Measurements from ENCODE around the gene GRK3.
"Not testable (repeated sequence)": the region's sequence is repeated elsewhere in the genome, so short reads cannot be mapped to it uniquely, and the experiment has no call there.

Gene GRK3

GRCh38 chr22:25564320-25564978, at the start of gene GRK3:
GRK3 (plus strand) TSS chr22:25564675; CDS start chr22:25565041, 366 bp downstream.
- Mint-ChIP-seq H3K4me1 (ENCODE audit: low read depth) (peaks cover 59% of the 10 kb centered on the region), H3K9me3 (no peaks in the 10 kb centered on the region), H3K36me3 (ENCODE audit: low read depth) (no peaks in the 10 kb centered on the region), H3K27ac (peak within 1 kb of the TSS; percentile 89), H3K4me3 (peak within 1 kb of the TSS; percentile 92), H3K27me3 (peaks cover 6% of the 10 kb centered on the region)

GRCh38 chr22:25518000-25518663, 46.3 kb upstream of the GRK3 start:
- H3K9me3 Mint-ChIP-seq = peaks cover 6% of the 10 kb centered on the region
- H3K4me3 Mint-ChIP-seq = no peak overlapping the region
- H3K27ac Mint-ChIP-seq = no peak overlapping the region
- H3K36me3 Mint-ChIP-seq (ENCODE audit: low read depth) = no peaks in the 10 kb centered on the region
- H3K4me1 Mint-ChIP-seq (ENCODE audit: low read depth) = no peaks in the 10 kb centered on the region
- H3K27me3 Mint-ChIP-seq = no peaks in the 10 kb centered on the region

DNA sequence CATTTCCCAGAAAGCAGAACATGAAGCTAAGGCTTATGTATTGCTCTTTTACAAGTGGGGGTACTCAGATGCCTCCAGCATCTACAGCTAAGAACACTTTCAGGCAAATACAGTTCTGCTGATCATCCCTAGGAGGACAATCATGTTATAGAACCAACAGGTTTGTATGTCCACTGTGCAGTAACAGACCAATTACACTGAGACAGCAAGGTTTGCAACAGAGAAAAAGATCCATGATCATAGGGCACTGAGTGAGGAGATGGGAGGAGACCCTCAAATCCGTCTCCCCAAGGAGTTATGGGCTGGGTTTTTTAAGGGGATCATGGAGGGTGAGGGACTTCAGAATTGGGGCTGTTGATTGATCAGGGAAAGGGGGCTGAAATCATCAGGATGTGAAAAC, 39.1 kb upstream of the GRK3 start:
- H3K27me3 Mint-ChIP-seq = peaks cover 13% of the 10 kb centered on the region
- H3K36me3 Mint-ChIP-seq (ENCODE audit: low read depth) = no peaks in the 10 kb centered on the region
- no peaks in the 10 kb centered on the region for H3K4me1 Mint-ChIP-seq (ENCODE audit: low read depth)
- H3K27ac Mint-ChIP-seq = no peak overlapping the region
- H3K9me3 Mint-ChIP-seq = peaks cover 12% of the 10 kb centered on the region
- H3K4me3 Mint-ChIP-seq = no peak overlapping the region

DNA sequence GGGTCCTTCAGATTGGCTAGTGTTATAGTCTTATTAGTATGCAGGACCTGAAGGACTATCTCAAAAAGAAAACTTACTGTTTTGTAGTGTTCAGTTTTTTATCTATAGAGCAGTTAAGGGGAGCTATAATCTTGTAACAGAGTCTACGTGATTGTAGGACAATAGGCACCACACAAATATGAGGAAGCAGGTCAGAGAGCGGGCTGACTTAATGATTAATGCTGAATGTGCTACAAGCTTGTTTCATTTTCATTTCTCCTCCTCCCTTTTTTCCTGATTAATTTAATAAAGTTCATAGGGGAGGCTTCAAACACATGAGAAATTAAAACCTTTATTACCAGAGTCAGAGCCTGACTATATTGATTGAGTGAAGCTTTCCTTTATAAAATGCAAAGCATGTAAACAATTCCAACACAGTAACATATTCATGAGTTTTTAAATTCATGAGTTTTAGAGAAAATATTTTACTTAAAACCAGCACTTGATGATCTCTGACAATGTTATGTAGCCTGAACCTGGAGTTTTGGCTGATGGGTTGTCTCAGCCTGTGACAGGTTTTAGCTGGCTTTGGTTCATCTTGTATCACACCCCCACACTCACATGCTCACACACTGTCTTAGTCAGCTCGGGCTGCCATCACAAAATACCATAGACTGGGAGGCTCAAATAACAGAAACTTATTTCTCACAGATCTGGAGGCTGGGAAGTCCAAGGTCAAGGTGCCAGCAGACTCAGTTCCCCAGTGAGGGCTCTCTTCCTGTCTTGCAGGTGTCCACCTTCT, 38.5 kb upstream of the GRK3 start:
- not testable (repeated sequence) for H3K27ac Mint-ChIP-seq; H3K4me3 Mint-ChIP-seq; H3K4me1 Mint-ChIP-seq (ENCODE audit: low read depth); H3K36me3 Mint-ChIP-seq (ENCODE audit: low read depth)
- Mint-ChIP-seq H3K27me3 (peaks cover 18% of the 10 kb centered on the region), H3K9me3 (peaks cover 12% of the 10 kb centered on the region)

- not testable (repeated sequence) for H3K27ac Mint-ChIP-seq; H3K9me3 Mint-ChIP-seq; H3K36me3 Mint-ChIP-seq (ENCODE audit: low read depth); H3K4me1 Mint-ChIP-seq (ENCODE audit: low read depth); H3K4me3 Mint-ChIP-seq
- peaks cover 22% of the 10 kb centered on the region for H3K27me3 Mint-ChIP-seq
Observed at GRCh38 chr22:25527016-25527415, 37.5 kb upstream of the GRK3 start.

DNA sequence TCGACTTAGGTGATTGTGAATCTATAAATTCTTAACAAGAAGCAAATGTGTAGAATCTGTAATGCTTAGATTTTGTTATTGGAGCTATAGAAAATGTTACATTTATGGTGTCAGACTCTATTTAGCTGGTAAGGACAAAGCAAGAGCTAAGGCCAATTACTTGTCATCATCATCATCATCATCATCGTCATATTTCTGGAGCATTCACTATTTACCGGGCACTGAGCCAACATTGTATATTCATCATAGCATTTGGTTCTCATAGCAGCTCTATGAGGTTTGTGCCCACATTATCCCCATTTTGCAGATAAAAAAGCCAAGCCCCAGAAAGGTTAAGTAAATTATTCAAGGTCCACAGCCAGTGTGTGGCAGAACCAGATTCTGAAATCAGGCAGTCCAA, 36.4 kb upstream of the GRK3 start:
- H3K9me3 Mint-ChIP-seq; H3K4me3 Mint-ChIP-seq; H3K4me1 Mint-ChIP-seq (ENCODE audit: low read depth); H3K36me3 Mint-ChIP-seq (ENCODE audit: low read depth); H3K27ac Mint-ChIP-seq: not testable (repeated sequence)
- H3K27me3 Mint-ChIP-seq = peaks cover 24% of the 10 kb centered on the region

- not testable (repeated sequence) for H3K27ac Mint-ChIP-seq; H3K4me3 Mint-ChIP-seq; H3K36me3 Mint-ChIP-seq (ENCODE audit: low read depth); H3K4me1 Mint-ChIP-seq (ENCODE audit: low read depth); H3K9me3 Mint-ChIP-seq
- peaks cover 29% of the 10 kb centered on the region for H3K27me3 Mint-ChIP-seq
Observed at GRCh38 chr22:25529059-25529458, 35.4 kb upstream of the GRK3 start.

DNA sequence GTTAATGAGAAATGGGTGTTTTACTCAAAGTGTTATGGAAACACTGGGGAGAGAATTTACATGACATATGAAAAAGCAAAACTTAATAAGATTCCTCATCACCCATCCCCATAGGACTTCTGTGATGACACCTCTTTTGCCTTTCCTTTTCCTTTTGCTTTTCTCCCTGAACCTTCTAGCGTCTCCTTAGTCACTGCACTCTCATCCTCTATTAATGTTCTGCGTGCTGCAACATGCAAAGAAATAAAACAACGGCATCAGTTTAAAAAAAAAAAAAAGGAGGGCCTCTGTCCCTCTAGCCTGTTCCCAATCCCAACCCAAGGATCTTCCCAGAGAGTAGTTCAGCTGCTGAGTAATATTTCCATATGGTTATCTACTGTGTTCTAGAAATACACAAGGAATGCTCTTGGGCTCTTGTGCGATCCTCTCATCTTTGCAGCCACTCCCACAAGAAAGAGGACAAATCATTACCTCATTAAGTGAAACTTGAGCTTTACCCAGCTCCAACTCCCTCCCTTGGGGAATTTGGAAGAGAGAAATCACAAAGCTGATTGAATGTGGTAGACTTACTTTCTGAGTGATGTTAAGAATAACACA, 34.8 kb upstream of the GRK3 start:
- H3K9me3 Mint-ChIP-seq; H3K4me3 Mint-ChIP-seq; H3K27ac Mint-ChIP-seq; H3K4me1 Mint-ChIP-seq (ENCODE audit: low read depth); H3K36me3 Mint-ChIP-seq (ENCODE audit: low read depth): not testable (repeated sequence)
- H3K27me3 Mint-ChIP-seq = peaks cover 29% of the 10 kb centered on the region

GRCh38 chr22:25531677-25532076, 32.8 kb upstream of the GRK3 start:
- H3K4me1 Mint-ChIP-seq (ENCODE audit: low read depth); H3K4me3 Mint-ChIP-seq; H3K9me3 Mint-ChIP-seq; H3K36me3 Mint-ChIP-seq (ENCODE audit: low read depth): not testable (repeated sequence)
- peaks cover 29% of the 10 kb centered on the region for H3K27me3 Mint-ChIP-seq
- H3K27ac Mint-ChIP-seq = peak overlapping the region; percentile 53

- H3K4me3 Mint-ChIP-seq = no peak overlapping the region
- H3K4me1 Mint-ChIP-seq (ENCODE audit: low read depth) = no peaks in the 10 kb centered on the region
- H3K9me3 Mint-ChIP-seq = no peaks in the 10 kb centered on the region
- no peaks in the 10 kb centered on the region for H3K36me3 Mint-ChIP-seq (ENCODE audit: low read depth)
- peaks cover 16% of the 10 kb centered on the region for H3K27me3 Mint-ChIP-seq
- H3K27ac Mint-ChIP-seq = no peak overlapping the region
Observed at GRCh38 chr22:25534724-25535123, 29.8 kb upstream of the GRK3 start.

- no peaks in the 10 kb centered on the region for H3K9me3 Mint-ChIP-seq
- H3K36me3 Mint-ChIP-seq (ENCODE audit: low read depth) = no peaks in the 10 kb centered on the region
- H3K4me1 Mint-ChIP-seq (ENCODE audit: low read depth) = no peaks in the 10 kb centered on the region
- no peak overlapping the region for H3K27ac Mint-ChIP-seq
- H3K27me3 Mint-ChIP-seq = peaks cover 7% of the 10 kb centered on the region
- no peak overlapping the region for H3K4me3 Mint-ChIP-seq
Observed at GRCh38 chr22:25536589-25536988, 27.9 kb upstream of the GRK3 start.

GRCh38 chr22:25540166-25540907, 24.1 kb upstream of the GRK3 start:
- Mint-ChIP-seq H3K4me1 (ENCODE audit: low read depth) (peaks cover 5% of the 10 kb centered on the region), H3K27ac (no peak overlapping the region), H3K36me3 (ENCODE audit: low read depth) (no peaks in the 10 kb centered on the region), H3K9me3 (no peaks in the 10 kb centered on the region), H3K4me3 (no peak overlapping the region), H3K27me3 (peaks cover 7% of the 10 kb centered on the region)

GRCh38 chr22:25540908-25541660, 23.4 kb upstream of the GRK3 start:
- Mint-ChIP-seq H3K27me3 (peaks cover 12% of the 10 kb centered on the region), H3K27ac (no peak overlapping the region), H3K4me3 (no peak overlapping the region), H3K9me3 (no peaks in the 10 kb centered on the region), H3K4me1 (ENCODE audit: low read depth) (peaks cover 5% of the 10 kb centered on the region), H3K36me3 (ENCODE audit: low read depth) (no peaks in the 10 kb centered on the region)

GRCh38 chr22:25542191-25542590, 22.3 kb upstream of the GRK3 start:
- no peak overlapping the region for H3K27ac Mint-ChIP-seq
- peaks cover 12% of the 10 kb centered on the region for H3K27me3 Mint-ChIP-seq
- H3K4me3 Mint-ChIP-seq = no peak overlapping the region
- H3K4me1 Mint-ChIP-seq (ENCODE audit: low read depth) = peaks cover 9% of the 10 kb centered on the region
- no peaks in the 10 kb centered on the region for H3K36me3 Mint-ChIP-seq (ENCODE audit: low read depth)
- no peaks in the 10 kb centered on the region for H3K9me3 Mint-ChIP-seq
